Brain pericyte (primary cell): ENCODE results near the gene TSN.
"Not testable (repeated sequence)": the region's sequence is repeated elsewhere in the genome, so short reads cannot be mapped to it uniquely, and the experiment has no call there.

ENCODE experiments used
- DNase-seq: peaks from one replicate; pipeline ENCODE4 v3.0.0-alpha.2; 2012; ENCODE audit warnings: low read depth, low spot score

The TSN gene

DNA sequence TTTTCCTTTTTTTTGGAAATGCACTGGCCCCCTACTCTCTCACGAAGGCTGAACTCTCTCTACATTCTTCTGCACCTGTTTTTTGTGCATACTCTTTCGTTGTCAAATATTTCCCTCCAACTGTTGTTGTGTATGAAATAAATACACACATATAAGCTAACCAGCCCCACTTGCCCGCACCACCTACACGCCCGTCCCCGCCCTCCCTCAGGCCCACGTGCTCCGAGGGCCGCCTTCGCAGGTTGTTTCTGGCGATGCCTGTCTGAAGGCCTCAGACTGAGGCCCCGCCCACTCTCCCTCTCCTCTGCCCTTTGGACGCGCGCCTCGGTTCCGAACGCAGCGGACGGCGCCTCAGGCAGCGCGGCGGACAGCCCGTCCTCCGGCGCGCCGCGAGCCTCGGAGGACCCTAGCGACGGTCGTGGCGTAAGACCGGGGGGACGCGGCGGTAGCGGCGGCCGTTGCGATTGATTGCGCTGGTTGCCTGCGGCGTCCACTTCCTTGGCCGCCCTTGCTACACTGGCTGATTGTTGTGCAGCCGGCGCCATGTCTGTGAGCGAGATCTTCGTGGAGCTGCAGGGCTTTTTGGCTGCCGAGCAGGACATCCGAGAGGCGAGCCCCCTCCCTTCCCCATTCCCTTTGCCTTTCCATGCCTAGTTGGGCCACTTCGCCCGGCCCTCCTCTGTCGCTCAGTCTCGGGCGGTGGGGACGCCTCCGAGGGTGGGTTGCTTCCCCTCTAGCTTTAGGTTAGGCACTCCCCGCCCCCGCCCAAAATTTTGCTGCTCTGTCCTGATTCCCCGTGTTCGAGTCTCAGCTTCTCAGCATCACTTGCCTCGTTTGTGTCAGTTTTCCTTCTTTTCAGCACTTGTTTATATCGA, at the start of gene TSN:
Gene TSN, plus strand, starts transcription at position 415 of the 875 bp plus-strand sequence. Its CDS starts 129 bp downstream, at position 544.
- DNase-seq: peak; percentile 96

DNA sequence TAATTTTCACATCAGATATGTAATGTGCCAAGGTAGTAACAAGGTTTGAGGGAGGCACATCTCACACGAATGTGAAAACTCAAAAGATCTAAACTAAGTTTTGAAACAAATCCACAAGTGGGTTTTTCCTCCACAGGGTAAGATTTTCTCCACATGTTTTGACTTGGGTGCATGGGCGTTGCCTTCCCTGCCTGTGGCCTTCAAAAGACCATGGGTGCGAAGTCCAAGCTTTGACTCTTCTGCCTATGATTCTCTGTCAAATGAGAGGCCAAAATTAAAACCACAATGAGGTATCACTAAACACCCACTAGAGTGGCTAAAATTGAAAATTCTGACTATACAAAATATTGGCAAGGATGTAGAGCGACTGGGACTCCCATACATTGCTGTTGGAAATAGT, 49.5 kb upstream of the TSN start:
- DNase-seq: no peak

DNA sequence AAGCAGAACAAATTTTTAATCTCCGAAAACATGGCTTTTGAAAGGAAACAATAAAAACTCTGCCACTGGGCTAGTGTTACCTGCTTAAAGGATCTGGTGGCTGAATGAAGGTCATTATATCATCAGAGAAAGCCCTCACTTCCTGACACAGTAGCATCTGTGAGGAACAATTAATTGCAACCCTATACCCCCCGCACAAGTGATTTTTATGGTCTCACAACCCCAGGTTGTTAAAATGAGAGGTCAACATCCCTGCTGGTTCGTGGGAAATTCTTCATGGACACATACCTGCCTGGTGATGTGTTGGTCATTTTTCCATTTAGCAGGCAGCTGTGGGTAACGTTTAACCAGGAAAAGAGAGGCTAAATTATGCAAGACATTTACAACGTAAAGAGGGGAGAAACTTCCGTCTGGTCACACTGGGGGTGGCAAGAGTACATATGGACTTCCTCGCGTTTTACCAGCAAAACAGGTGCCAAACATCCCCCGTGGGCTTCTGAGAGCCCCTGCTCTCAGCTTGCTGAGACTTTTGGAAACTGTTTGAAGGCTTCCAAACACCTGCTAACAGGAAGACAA, 48.0 kb upstream of the TSN start:
- no peak for DNase-seq

DNA sequence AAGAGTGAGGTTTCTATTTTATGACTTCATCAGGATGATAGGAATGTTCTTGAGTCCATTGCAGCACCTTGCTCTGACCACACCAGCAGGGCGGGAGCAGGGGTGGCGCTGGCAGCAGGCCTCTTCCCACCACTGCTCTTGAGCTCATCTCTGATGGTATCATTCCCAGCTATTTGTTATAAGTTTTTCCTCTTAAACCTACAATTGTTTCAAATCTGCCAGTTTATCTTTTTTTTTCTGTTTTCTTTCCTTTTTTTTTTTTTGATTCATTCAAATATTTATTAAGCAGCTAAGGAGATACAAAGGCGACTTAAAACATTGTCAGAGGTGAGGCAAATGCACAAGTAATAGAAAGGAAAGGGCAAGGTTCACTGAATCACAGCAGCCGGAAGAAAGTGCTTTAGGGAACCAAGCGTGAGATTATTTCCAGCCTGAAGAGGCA, 47.5 kb upstream of the TSN start:
- no peak for DNase-seq

DNA sequence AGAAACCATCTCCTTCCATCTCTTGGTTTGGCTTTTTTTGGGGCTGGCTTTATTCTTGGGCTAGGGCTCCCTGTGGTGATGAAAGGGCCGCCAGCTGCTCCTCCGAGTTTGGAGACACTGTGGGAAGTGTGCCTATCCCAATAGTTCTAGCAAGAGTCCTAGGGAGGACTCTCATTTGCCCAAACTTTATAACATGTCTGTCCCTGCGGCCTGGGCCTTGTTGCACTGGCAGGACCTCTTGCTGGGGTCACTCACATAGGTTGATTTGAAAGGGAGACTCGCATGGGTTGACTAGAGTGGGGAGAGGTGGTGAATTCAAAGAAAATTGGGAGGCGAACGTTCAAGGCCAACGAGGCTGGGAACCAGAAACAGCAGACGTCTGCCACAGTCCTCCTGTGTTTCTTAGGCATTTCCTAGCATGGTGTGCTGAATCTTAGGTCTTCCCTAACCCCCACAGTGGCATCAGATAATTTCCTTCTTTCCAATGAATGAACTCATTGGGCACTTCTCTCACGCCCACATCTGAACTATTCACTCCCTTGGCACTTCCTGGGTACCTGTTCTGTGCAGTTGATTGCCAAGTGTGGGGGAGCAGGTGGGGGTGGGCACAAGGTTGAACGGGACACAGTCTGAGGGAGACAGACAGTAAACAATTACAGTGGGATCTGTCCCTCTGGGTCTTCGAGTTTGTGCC, 45.5 kb upstream of the TSN start:
- no peak for DNase-seq

DNA sequence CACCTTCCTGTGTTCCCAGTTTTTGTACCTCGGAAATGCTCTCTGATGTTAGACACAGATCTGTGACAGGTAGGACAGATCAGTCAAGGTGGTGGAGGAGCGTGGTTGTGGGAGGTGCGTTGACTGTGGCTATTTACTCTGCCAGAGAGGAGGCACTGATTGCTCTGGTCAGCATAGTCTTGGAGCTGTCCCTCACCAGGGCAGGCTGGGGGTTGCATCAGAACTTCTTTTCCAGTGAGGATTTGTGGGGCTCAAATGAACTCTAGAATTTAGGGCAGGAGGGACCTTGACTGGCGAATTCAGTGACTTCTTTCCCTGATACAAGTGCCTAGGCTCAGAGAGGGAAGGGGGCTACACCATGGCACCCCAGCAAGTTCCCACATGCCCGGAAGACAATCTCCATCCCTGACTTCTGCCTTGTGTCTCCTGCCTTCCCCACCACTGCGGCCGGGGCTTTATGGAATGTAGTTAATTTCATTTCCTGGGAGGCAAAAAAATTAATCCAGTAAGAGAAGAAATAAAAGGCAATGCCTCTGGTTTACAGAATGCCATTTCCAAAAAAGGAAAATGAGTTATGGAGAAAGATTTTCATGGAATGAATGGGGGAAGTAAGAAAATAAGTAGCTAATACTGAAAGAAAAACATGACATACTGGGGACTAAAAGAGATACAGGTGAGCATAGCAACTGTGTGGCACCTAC, 44.8 kb upstream of the TSN start:
- no peak for DNase-seq

DNA sequence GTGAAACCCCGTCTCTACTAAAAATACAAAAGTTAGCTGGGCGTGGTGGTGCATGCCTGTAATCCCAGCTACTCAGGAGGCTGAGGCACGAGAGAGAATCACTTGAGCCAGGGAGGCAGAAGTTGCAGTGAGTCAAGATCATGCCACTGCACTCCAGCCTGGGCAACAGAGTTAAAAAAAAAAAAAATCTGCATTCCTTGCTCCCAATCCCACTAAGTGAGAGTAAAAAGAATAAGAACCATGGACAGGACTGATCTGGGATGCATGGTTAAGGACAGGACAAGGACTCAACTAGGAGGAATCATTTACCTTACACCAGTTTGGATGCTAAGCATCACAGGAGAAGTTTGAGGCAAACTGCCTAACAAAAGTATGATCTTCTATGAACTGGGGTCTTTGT, 44.0 kb upstream of the TSN start:
- not testable (repeated sequence) for DNase-seq

DNA sequence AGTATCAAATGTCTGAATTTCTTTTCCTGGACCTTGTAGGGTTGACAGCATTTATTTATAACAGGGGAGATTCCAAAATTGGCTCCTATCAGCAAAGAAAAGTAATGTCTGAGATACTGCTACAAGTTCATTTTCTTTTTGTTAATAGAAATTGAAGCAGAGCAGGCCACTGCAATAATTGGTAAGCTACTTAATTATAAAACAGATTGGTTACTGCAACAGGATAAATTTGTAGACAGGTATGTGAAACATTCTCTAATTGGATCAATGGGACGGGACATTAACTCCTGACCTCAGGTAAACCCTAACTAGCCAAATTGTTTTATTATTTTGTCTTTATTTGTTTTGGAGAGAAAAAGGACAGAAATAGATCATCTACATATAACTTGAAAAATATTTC, 39.3 kb upstream of the TSN start:
- no peak for DNase-seq

DNA sequence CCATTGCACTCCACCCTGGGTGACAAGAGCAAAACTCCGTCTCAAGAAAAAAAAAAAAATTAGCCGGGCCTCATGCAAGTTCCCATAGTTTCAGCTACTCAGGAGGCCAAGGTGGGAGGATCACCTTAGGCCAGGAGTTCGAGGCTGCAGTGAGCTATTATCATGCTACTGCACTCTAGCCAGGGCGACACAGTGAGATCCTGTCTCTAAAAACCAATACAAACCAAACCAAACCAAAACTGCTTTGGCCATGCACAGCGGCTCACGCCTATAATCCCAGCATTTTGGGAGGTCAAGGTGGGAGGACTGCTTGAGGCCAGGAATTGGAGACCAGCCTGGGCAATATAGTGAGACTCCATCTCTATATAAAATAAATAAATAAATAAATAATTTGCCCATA, 37.9 kb upstream of the TSN start:
- no peak for DNase-seq

DNA sequence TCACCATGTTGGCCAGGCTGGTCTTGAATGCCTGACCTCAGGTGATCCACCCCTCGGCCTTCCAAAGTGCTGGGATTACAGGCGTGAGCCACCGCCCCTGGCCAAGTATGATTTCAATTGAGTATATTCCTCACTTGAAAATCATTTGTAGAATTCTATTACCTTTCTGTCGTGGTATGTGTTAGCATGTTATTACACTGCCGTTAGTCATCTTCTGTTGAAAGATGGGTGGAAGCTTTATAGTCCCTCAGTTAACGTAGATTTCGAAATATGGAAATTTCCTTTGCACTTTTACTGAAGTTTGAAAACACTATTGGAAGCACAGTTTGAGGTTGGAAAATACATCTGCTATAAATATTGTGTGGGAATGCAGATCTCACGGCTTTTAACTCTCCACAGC, 33.5 kb upstream of the TSN start:
- DNase-seq: no peak

DNA sequence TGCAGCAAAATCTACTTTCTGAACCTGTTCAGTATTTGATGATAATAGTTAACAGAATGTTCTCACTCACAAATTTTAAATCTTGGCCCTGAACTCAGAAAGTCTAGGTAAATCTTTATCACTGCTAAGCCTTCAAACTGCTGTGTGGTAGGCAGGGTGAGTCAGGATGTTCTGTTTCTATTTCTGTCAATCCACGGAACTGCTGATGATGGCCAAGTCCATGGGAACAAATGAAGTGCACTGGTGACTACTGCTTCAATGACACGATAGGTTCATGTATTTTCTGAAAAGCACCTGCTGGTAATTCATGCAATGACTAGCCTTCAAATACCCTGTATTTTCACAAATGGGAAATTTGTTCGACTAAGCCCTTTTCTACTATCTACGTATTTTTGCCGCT, 33.0 kb upstream of the TSN start:
- DNase-seq: no peak

DNA sequence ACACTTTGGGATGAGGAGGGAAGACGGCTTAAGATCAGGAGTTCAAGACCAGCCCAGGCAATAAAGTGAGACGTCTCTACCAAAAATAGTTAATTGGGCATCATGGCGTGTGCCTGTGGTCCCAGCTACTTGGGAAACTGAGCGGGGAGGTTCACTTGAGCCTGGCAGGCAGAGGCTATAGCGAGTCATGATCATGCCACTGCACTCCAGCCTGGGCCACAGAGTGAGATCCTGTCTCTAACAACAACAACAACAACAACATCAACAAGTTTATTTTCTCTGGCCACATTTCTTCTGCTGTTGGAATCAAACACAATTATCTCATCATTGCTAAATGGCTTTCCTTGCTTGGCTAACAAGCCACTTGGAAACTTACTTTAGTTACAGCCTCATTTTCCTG, 32.1 kb upstream of the TSN start:
- no peak for DNase-seq

DNA sequence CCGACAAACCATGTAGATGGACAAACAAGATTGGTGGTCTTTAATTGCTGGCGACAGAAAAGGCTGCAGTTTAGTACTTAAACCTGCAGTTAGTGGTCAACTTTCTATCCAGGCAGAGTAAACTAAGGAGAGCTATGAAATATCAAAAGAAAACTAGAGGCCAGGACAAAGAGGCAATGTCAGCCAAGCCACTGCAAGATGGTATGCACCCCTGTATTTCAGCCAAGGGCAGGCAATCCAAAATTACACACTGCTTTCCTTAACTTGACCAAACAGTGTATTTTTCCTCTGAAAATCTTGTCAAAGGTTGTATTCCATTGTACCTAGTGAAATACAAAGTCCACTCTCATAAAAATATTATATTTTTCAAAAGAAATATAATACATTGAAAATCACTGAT, 28.1 kb upstream of the TSN start:
- DNase-seq: no peak

DNA sequence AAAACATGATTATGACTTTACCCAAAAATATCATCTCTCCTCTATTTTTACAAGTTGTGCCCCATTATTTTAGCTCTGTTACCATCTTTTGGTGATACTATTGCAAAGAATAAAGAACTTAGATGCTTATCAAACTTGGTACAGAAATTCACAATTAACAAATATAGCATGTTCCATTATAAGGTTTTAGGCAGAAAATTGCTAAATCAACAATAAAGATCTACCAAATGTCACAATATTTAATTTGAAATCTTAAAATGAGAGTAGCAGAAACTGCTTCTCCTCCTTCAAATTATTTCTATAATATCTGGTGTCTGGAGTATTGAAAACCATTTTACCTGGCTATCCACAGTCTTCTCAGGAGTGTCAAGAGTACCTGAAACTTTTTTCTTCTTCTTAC, 27.5 kb upstream of the TSN start:
- no peak for DNase-seq

DNA sequence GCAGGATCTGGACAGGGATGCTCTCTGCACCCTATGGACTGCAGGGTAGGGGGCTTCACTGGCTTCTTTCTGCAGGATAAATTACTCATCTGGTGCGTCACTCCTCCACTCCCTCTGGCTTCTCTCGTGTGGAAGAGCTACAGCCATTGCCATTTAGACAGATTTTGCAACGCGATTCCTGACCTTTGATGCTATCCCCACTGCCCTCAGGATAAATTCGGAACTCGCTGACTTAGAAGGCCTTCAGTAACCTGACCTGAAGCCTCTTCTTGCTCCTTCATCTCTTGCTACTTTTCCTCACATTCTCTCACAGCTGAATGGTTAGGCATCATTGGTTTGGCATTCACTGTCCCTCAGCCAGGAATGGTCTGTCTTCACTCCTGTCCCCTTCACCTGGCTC, 24.1 kb upstream of the TSN start:
- no peak for DNase-seq

DNA sequence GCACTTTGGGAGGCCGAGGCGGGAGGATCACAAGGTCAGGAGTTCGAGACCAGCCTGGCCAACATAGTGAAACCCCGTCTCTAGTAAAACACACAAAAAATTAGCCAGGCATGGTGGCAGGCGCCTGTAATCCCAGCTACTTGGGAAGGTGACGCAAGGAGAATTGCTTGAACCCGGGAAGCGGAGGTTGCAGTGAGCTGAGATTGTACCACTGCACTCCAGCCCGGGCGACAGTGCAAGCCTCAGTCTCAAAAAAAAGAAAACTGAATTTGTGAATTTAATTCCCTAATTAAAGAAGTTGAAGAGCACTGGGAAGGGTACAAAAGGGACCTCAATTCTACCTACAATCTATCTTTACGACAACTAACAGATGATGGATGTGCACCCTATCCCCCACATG, 20.9 kb upstream of the TSN start:
- not testable (repeated sequence) for DNase-seq

DNA sequence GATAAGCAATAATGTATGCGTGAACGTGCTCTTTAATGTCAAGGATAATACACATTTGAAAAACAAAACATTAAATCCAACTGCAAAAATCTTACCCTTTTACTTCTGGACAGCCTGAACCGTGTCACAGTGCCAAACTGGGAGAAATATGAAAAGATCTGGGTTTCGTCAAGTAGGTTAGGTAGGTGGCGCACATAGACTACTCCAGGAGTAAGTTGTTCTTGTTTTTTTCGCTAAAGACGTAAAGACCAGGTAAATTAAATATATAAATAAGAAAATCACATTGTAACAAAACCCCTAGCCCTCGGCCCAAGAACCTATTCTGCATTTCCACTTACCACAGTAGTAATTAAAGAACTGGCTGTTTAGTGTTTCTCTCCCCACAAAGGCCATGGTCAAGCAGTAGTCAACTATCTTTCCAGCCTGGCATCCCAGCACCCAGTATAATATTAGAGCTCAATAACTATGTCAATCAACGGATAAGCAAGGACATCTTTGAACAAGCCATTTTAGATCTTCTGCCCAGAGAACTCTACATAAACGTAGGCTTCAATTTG, 19.9 kb upstream of the TSN start:
- DNase-seq: no peak

DNA sequence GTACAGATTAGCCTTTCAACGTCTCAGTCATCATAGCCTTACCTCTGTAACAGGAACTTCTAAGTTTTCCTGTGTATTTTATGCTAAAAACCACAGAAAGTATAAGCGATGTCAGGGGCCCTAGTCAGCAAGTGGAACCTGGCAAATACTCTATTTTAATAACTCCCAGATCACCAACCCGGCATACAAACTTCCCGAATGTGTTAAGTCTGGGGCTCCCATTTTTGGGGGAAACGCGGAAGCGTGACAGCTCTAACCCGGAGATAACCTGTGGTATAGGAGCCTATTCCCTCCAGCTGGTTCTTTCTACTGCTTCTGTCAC, 19.4 kb upstream of the TSN start:
- DNase-seq: no peak

DNA sequence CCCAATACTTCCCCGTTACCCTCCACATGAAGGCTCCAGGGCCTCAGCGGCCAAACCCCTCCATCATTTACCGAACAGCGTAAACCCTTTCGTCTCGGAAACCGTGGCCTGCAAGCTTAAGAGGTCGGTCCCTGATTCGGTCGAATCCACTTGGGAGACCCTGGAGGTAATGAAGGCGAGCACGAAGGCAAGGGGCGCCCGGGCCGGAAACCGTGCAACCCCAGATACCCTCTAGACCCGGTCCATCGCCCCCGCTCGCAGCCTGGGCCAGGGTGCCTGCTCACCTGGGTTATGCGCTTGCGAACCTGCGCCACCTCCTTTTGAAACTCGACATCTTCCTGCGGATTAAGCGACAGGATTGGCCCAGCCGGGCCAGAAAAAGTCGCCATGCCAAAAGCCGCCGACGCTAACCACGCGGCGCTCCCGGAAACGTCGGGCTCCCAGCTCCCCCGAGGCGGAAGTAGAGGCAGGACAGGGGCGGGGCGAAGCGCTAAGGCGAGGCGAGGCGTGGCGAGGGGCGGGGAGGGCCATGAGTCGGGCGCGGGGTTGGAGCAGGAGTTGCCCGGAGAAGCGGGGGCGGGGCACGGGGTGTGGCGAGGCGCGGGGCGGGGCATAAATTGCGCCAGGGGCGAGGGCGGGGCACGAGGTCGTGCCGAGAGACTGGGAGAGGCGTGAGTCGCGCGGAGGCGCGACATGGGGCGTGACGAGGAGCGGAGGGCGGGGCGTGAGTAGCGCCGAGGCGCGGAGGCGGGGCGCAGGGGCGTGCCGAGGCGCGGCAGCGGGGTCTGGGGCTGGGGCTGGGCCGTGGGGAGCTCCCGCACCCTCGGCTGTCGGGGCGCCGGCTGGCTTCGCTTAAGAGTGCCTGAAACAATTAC, 18.8 kb upstream of the TSN start, which contains the start of gene NIFK:
Gene NIFK, minus strand, starts transcription at position 414 of the 875 bp plus-strand sequence. Its CDS starts 25 bp downstream, at position 389.
- DNase-seq: peak; percentile 87

DNA sequence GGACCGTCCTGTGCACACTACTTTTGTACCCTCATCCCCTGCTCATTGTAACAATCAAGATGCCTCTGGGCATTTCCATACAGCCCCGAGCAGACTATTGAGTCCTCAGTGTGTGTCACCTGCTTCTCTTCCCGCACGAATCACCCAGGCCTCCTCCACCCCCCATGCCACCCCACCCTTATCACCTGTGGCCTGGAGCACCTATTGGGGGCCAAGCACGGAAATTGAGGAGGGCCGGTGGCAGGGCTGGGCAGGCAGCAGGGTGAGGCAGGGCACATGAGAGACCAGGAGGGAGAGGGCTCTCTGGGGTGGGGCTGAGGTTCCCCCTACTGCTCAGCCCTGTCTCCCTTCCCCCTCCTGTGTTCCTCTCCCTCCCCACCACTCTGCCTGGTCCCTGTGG, 14.5 kb upstream of the TSN start:
- no peak for DNase-seq

DNA sequence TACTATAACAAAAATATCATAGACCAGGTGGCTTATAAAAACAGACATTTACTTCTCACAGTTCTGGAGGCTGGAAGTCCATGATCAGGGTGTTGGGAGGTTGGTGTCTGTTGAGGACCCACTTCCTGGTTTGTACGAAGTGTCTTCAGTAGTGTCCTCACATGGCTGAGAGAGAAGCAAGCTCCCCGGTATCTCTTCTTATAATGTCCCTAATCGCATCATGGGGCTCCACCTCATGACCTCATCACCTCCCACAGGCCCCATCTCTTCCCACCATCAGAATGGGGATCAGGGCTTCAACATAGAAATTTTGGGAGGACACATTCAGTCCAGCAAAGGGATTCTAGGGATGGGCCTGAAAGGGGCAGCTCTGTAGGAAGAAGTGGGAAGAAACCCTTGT, 14.0 kb upstream of the TSN start:
- DNase-seq: no peak
